Measurements from ENCODE around the gene MVK.

DNA sequence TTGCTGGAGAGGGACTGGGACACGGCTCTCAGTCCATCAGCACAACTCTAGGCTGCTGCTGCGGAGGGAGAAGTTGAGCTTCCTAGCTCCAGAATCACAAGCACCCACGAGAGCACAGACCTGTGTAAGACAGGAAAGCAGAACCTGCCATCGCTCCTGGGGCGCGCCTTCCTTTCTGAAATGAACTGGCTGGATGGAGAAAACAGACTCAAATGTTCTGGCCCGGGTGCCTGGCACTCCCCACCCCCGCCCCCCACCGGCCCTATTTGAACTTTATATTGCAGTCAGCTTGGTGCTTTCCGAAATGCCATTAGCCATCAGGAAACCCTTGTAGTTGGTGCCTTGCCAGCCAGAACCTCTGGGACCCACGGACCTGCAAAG lies 23.8 kb downstream of the MVK start:
- TF ChIP-seq, protein P1, sequence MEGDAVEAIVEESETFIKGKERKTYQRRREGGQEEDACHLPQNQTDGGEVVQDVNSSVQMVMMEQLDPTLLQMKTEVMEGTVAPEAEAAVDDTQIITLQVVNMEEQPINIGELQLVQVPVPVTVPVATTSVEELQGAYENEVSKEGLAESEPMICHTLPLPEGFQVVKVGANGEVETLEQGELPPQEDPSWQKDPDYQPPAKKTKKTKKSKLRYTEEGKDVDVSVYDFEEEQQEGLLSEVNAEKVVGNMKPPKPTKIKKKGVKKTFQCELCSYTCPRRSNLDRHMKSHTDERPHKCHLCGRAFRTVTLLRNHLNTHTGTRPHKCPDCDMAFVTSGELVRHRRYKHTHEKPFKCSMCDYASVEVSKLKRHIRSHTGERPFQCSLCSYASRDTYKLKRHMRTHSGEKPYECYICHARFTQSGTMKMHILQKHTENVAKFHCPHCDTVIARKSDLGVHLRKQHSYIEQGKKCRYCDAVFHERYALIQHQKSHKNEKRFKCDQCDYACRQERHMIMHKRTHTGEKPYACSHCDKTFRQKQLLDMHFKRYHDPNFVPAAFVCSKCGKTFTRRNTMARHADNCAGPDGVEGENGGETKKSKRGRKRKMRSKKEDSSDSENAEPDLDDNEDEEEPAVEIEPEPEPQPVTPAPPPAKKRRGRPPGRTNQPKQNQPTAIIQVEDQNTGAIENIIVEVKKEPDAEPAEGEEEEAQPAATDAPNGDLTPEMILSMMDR (IDR thresholded peaks at IDR 0.05) = no peak
- TF ChIP-seq POLR2A (IDR thresholded peaks at IDR 0.05) = no peak
